D721Med (cell line): ENCODE data around the gene PTPN13.

ENCODE experiments used
- DNase-seq: peaks from one replicate; pipeline ENCODE4 v3.0.0; 2011; ENCODE audit warnings: low spot score; ENCODE audit not compliant: insufficient read length
- FAIRE-seq: peaks from 2 replicates; lab custom pipeline; 2011; peaks lifted over from hg19 to GRCh38; lab: Jason Lieb, UNC
- TF ChIP-seq, protein P1 (sequence below): IDR thresholded peaks from 2 replicates; pipeline ENCODE4 v1.5.1; 2012; ENCODE audit warnings: mild to moderate bottlenecking, control low read depth; ENCODE audit not compliant: insufficient read depth; ENCODE audit errors: missing control alignments

The PTPN13 gene

DNA sequence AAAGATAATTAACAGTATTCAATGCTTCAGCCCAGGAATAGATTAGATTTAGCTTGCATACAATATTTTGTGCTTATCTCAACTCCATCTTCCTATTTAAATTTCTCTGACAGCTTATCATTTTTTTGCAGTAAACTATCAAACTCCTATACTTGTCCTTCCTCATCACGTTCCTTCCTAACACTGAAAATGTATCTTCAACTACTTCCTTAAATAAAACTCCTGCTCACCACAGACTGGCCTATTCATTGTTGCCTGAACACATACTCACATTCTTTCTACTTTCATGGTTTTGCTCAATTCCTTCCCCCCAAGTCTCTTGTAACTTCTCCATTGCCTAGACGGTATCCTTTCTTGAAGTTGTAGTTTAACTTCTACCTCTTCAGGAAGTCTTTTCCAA is 28.5 kb upstream of the PTPN13 start:
- FAIRE-seq (no peak), DNase-seq (no peak)
- TF ChIP-seq, protein P1, sequence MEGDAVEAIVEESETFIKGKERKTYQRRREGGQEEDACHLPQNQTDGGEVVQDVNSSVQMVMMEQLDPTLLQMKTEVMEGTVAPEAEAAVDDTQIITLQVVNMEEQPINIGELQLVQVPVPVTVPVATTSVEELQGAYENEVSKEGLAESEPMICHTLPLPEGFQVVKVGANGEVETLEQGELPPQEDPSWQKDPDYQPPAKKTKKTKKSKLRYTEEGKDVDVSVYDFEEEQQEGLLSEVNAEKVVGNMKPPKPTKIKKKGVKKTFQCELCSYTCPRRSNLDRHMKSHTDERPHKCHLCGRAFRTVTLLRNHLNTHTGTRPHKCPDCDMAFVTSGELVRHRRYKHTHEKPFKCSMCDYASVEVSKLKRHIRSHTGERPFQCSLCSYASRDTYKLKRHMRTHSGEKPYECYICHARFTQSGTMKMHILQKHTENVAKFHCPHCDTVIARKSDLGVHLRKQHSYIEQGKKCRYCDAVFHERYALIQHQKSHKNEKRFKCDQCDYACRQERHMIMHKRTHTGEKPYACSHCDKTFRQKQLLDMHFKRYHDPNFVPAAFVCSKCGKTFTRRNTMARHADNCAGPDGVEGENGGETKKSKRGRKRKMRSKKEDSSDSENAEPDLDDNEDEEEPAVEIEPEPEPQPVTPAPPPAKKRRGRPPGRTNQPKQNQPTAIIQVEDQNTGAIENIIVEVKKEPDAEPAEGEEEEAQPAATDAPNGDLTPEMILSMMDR, result no peak

DNA sequence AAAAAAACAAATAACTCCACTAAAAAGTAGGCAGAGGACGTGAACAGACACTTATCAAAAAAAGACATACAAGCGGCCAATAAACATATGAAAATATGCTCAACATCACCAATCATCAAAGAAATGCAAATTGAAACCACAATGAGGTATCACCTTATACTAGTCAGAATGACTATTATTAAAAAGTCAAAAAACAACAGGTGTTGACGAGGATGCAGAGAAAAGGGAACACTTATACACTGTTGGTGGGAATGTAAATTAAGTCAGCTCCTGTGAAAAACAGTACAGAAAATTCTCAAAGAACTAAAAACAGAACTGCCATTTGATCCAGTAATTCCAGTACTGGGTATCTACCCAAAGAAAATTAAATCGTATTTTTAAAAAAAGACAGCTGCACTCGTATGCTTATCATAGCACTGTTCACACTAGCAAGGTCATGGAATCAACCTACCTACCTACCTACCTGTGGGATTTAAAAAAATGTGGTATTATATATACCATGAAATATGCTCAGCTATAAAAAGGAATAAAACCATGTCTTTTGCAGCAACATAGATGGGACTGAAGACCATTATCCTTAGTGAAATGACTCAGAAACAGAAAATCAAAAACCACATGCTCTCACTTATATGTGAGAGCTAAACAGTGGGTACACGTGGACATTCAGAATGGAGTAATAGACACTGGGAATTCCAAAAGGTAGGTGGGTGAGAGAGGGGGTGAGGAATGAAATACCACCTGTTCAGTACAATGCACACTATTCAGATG is 24.8 kb upstream of the PTPN13 start:
- TF ChIP-seq, protein P1, result no peak
- DNase-seq (no peak), FAIRE-seq (no peak)

DNA sequence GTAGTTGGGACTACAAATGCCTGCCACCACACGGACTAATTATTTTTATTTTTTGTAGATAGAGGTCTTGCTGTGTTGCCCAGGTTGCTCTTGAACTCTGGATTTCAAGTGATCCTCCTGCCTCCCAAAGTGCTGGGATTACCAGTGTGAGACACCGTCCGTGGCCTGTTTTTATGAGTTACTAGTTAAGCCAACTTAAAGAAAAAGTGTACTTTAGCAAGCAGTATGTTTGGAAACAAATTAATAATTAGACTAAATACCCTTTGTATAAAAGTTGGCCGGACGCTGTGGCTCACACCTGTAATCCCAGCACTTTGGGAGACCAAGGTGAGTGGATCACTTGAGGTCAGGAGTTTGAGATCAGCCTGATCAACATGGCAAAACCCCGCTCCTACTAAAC is 14.2 kb upstream of the PTPN13 start:
- FAIRE-seq (no peak), DNase-seq (no peak)
- TF ChIP-seq, protein P1, result no peak

DNA sequence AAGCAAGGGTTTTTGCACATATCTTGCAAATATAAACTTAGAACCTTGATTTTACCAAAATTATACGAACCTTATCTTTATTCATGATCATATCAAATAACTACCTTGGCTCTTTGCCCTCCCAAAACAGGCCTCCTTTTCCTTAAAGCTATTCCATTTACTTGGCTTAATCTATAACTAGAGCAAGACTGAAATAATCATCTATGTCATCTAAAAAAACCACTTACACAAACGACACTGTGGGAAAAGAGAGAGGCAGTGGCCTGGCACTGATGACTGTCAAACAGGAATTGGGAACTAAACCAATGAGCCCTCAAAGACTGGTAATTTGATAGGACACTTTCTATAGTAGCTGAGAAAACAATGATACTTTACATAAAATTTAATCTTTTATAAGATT is 11.7 kb upstream of the PTPN13 start:
- no peak for FAIRE-seq

DNA sequence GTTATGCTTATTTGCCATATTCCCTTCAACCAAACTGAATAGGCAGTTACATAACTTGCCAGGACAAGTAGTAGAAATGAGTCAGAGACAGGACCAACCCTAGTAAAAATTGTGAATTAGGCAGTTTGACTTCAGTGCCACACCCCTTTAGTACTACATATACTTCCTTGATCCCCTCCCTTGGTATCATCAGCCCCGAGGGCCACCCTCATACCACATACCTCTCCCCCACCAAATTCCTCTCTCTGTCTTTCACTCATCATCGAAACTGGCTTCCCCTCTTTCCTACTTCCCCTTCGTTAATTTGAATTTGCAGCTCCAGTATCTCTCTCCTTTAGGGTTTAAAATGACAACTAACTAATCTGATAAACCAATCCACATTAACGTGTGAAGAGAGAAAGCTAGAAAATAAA is 7.9 kb upstream of the PTPN13 start:
- no peak for DNase-seq
- FAIRE-seq, result no peak

More for the DNA sequence above, 11.7 kb upstream of the PTPN13 start:
- DNase-seq, result no peak
- TF ChIP-seq, protein P1, result no peak

DNA sequence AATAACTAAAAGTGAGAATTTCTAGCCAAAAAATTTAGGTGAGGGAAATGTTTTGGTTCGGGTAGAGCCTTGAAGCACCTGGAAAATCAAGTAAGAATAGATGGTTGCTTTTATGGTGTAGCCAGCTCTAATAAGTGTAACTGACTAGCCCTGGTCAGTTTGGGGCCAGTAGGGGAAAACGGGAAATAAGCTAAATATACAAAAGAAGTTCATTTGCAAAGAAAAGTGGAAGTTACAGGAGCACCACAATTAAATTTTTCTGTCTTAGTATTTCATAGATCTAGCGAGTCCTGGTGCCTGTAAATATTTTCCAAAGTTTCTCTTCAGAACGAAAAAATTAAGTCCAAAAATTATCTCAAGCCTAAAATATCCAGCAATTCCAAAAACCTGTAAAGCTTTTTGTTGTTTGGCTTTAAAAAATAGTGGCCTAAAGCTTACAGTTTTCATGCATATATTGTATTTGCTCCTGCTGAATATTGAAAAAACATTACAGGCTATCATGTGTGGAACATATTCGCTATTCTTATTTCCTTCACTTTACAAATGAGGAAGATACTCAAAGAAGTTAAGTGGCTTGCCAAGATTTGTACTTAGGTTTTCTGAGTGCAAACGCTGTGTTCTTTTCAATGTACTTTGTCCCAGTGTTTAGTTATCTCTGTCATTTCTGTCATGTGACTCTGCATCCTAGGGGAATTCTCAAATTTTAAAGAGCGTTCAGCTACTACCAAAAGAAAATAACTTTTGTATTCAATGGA is 7.3 kb upstream of the PTPN13 start:
- TF ChIP-seq, protein P1, result no peak
- DNase-seq (no peak), FAIRE-seq (no peak)

More for the DNA sequence above, 7.9 kb upstream of the PTPN13 start:
- TF ChIP-seq, protein P1, result no peak
